Suprapubic skin (tissue), 4 donors: ENCODE measurements around the gene ADAM8. TPM values are rescaled to one million over a fixed set of nuclear protein-coding genes. Genes with fewer than 3 reads are reported as not detected.

Experiments used
- DNase-seq, 2 donors: peaks; one replicate each; pipeline ENCODE4 v3.0.0-alpha.2; 2019; ENCODE audit warnings: low spot score in 2 of 2
- H3K27ac ChIP-seq: fragments of 200-600 bp; sonication (generic); one replicate; pipeline ENCODE4 v1.5.1; 2019
- H3K27me3 ChIP-seq: fragments of 200-600 bp; sonication (generic); one replicate; pipeline ENCODE4 v1.5.1; 2019
- H3K36me3 ChIP-seq: fragments of 200-600 bp; sonication (generic); one replicate; pipeline ENCODE4 v1.5.1; 2019
- H3K4me1 ChIP-seq: fragments of 200-600 bp; sonication (generic); one replicate; pipeline ENCODE4 v1.5.1; 2019
- H3K4me3 ChIP-seq: fragments of 200-600 bp; sonication (generic); one replicate; pipeline ENCODE4 v1.5.1; 2019; ENCODE audit warnings: mild to moderate bottlenecking
- H3K9me3 ChIP-seq: fragments of 200-600 bp; sonication (generic); one replicate; pipeline ENCODE4 v1.5.1; 2019
- EP300 ChIP-seq: sonication (generic); formaldehyde crosslinking; IDR thresholded peaks from one replicate; pipeline ENCODE4 v1.6.1; 2017; ENCODE audit warnings: antibody characterized with exemption
- POLR2A ChIP-seq, 2 donors: fragments of 450-650 bp; IDR thresholded peaks; one replicate each; pipeline ENCODE4 v1.6.1; 2017; ENCODE audit warnings: antibody characterized with exemption in 2 of 2, mild to moderate bottlenecking in 2 of 2, moderate library complexity in 2 of 2
- POLR2AphosphoS5 ChIP-seq, 3 donors: sonication (generic); formaldehyde crosslinking; IDR thresholded peaks; one replicate each; pipeline ENCODE4 v1.6.1; 2017; ENCODE audit warnings: antibody characterized with exemption in 3 of 3
- WGBS: methylation state at CpG from one replicate; pipeline ENCODE4 v1.1.5; 2018; 5-methylcytosine and 5-hydroxymethylcytosine counted together
- total RNA-seq, 4 donors: library from RNA; depleted of rRNA; stranded (reverse); fragments of >200 nt; gene quantifications; one replicate each; pipeline ENCODE4 v1.1.0, GENCODE V29; 2016
- TF ChIP-seq, protein P1 (sequence below), 2 donors: fragments of 200-600 bp in 1 of 2; fragments of 450-650 bp in 1 of 2; sonication (generic) in 1 of 2; IDR thresholded peaks; one replicate each; pipeline ENCODE4 v1.5.1; 2016 to 2019; ENCODE audit warnings: antibody characterized with exemption in 2 of 2, mild to moderate bottlenecking in 1 of 2, moderate library complexity in 1 of 2

Gene ADAM8
- total RNA-seq, 4 donors from 2014 or later, result 3.0 to 18.4 (median 4.1) TPM

DNA sequence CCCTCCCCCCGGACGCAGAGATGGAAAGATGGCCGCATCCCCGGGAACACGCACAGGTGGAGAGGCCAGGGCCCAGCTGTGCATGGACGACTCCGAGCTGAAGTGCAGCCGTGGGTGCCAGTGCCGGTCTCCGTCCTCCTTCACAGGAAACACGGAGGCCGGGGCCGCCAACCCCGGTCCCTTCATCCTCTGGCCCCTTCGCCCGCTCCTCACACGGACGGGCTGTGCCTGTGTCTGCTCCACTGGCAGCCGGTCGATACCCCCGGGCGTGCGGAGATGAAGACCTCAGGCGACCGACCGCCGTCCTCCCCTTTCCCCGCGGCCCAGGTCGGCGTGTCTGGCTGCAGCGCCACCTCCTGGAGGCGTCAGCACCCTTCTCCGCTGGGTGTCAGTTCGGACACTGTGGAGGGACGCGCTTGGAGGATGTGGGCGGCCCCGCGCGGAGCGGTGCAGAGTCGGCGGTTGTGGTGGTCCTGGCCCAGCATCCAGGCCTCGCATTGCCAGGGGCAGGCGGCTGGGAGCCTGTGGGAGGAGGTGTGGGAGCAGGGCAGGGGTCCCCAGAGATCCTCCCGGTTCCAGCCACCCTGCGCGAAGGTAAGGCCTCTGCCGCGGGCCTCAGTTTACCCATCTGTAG lies 41.9 kb upstream of the ADAM8 start:
- H3K4me1 ChIP-seq, result peaks cover 7% of the 10 kb centered on the region
- TF ChIP-seq, protein P1, sequence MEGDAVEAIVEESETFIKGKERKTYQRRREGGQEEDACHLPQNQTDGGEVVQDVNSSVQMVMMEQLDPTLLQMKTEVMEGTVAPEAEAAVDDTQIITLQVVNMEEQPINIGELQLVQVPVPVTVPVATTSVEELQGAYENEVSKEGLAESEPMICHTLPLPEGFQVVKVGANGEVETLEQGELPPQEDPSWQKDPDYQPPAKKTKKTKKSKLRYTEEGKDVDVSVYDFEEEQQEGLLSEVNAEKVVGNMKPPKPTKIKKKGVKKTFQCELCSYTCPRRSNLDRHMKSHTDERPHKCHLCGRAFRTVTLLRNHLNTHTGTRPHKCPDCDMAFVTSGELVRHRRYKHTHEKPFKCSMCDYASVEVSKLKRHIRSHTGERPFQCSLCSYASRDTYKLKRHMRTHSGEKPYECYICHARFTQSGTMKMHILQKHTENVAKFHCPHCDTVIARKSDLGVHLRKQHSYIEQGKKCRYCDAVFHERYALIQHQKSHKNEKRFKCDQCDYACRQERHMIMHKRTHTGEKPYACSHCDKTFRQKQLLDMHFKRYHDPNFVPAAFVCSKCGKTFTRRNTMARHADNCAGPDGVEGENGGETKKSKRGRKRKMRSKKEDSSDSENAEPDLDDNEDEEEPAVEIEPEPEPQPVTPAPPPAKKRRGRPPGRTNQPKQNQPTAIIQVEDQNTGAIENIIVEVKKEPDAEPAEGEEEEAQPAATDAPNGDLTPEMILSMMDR (IDR thresholded peaks at IDR 0.05), result peak in 1 of 2 donors; percentile 77
- no peak for TF ChIP-seq EP300
- H3K27me3 ChIP-seq, result peaks cover 34% of the 10 kb centered on the region
- no peak overlapping the region for H3K27ac ChIP-seq
- no peaks in the 10 kb centered on the region for H3K9me3 ChIP-seq
- H3K36me3 ChIP-seq, result no peaks in the 10 kb centered on the region
- DNase-seq, result no peak
- H3K4me3 ChIP-seq, result peak overlapping the region; percentile 40
- no CpG with 5 or more reads among the region's 51 CpGs for WGBS

DNA sequence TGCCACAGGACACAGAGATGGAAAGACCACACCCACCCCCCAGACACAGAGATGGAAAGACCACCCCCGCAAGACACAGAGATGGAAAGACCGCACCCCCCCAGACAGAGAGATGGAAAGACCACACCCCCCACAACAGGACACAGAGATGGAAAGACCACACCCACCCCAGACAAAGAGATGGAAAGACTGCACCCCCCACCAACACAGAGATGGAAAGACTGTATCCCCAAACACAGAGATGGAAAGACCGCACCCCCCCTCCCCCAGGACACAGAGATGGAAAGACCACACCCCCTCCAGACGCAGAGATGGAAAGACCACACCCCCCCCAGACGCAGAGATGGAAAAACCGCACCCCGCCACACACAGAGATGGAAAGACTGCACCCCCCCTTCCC lies 40.1 kb upstream of the ADAM8 start:
- Histone ChIP-seq H3K9me3 (no peaks in the 10 kb centered on the region), H3K27me3 (peaks cover 25% of the 10 kb centered on the region), H3K4me1 (peaks cover 7% of the 10 kb centered on the region), H3K27ac (no peak overlapping the region), H3K36me3 (peaks cover 16% of the 10 kb centered on the region), H3K4me3 (no peak overlapping the region)
- TF ChIP-seq POLR2A (IDR thresholded peaks at IDR 0.05) (no peak), POLR2AphosphoS5 (IDR thresholded peaks at IDR 0.05) (no peak), EP300 (no peak)
- TF ChIP-seq, protein P1 (IDR thresholded peaks at IDR 0.05), result no peak
- 73% methylated on average over 7 of the region's 7 CpGs for WGBS
- DNase-seq, result no peak

DNA sequence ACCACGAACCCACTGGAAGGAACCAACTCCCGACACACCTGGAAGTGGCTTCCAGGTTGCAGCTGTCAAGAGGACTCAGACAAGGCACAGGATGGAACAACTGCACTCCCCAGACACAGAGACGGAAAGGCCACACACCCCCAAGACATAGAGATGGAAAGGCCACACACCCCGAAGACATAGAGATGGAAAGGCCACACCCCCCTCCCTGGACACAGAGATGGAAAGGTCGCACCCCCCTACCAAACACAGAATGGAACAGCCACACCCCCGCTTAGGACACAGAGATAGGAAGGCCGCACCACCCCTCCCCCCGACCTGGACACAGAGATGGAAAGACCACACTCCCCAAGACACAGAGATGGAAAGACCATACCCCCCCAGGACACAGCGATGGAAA lies 39.6 kb upstream of the ADAM8 start:
- Histone ChIP-seq H3K36me3 (peaks cover 21% of the 10 kb centered on the region), H3K27ac (no peak overlapping the region), H3K9me3 (no peaks in the 10 kb centered on the region), H3K4me3 (no peak overlapping the region), H3K4me1 (peaks cover 7% of the 10 kb centered on the region), H3K27me3 (peaks cover 25% of the 10 kb centered on the region)
- TF ChIP-seq, protein P1 (IDR thresholded peaks at IDR 0.05), result no peak
- no peak for TF ChIP-seq POLR2AphosphoS5 (IDR thresholded peaks at IDR 0.05)
- TF ChIP-seq EP300, result no peak
- TF ChIP-seq POLR2A (IDR thresholded peaks at IDR 0.05), result no peak
- 89% methylated on average over 9 of the region's 9 CpGs for WGBS
- DNase-seq, result no peak

DNA sequence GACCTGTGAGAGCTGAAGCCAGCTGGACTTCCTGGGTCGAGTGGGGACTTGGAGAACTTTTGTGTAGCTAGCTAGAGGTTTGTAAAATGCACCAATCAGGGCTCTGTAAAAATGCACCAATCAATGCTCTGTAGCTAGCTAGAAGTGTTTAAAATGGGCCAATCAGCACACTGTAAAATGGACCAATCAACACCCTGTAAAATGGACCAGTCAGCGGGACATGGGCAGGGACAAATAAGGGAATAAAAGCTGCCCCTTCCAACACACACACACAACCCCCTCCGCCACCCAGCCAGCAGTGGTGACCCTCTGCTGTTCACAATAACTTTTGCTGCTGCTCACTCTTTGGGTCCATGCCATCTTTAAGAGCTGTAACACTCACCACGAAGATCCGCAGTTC lies 39.2 kb upstream of the ADAM8 start:
- no peak for DNase-seq
- Histone ChIP-seq H3K27me3 (peaks cover 25% of the 10 kb centered on the region), H3K4me3 (no peak overlapping the region), H3K27ac (no peak overlapping the region), H3K9me3 (no peaks in the 10 kb centered on the region), H3K4me1 (peaks cover 7% of the 10 kb centered on the region), H3K36me3 (peaks cover 25% of the 10 kb centered on the region)
- 82% methylated on average over 5 of the region's 5 CpGs for WGBS
- no peak for TF ChIP-seq POLR2AphosphoS5 (IDR thresholded peaks at IDR 0.05)
- TF ChIP-seq POLR2A (IDR thresholded peaks at IDR 0.05), result no peak
- TF ChIP-seq EP300, result no peak
- TF ChIP-seq, protein P1 (IDR thresholded peaks at IDR 0.05), result no peak

DNA sequence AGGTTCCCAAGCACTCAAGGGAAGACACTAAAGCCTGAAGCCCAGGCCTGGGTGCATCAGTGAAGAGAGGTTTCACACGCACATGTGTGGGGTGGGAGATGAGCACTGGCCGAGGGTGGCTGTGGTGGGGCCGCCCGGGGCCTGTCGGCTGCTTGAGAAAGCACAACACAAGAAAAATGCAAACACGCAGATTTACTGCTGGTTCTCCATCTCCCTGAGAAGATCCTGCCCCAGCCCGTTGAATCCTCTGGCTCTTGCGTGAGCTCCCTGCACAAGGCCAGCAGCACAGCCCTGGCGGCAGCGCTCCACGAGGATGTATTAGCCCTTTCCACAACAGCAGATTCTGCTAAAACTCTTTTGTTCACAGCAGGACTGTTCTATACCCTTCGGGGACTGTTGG lies 38.2 kb upstream of the ADAM8 start:
- Histone ChIP-seq H3K4me3 (no peak overlapping the region), H3K27ac (no peak overlapping the region), H3K27me3 (peaks cover 15% of the 10 kb centered on the region), H3K9me3 (no peaks in the 10 kb centered on the region), H3K4me1 (peaks cover 7% of the 10 kb centered on the region), H3K36me3 (peaks cover 33% of the 10 kb centered on the region)
- 87% methylated on average over 12 of the region's 12 CpGs for WGBS
- no peak for DNase-seq
- TF ChIP-seq POLR2A (IDR thresholded peaks at IDR 0.05) (no peak), EP300 (no peak), POLR2AphosphoS5 (IDR thresholded peaks at IDR 0.05) (no peak)
- TF ChIP-seq, protein P1 (IDR thresholded peaks at IDR 0.05), result no peak
